ENCODE results near the gene MRAS. TPM values are rescaled to one million over a fixed set of nuclear protein-coding genes. Genes with fewer than 3 reads are reported as not detected.

Gene MRAS
- total and polyA plus RNA-seq, 2 of the 13 experiments (the other 11 are each of a cell fraction or from before 2014, with no cell fraction given): 8.8 to 36.2 TPM

DNA sequence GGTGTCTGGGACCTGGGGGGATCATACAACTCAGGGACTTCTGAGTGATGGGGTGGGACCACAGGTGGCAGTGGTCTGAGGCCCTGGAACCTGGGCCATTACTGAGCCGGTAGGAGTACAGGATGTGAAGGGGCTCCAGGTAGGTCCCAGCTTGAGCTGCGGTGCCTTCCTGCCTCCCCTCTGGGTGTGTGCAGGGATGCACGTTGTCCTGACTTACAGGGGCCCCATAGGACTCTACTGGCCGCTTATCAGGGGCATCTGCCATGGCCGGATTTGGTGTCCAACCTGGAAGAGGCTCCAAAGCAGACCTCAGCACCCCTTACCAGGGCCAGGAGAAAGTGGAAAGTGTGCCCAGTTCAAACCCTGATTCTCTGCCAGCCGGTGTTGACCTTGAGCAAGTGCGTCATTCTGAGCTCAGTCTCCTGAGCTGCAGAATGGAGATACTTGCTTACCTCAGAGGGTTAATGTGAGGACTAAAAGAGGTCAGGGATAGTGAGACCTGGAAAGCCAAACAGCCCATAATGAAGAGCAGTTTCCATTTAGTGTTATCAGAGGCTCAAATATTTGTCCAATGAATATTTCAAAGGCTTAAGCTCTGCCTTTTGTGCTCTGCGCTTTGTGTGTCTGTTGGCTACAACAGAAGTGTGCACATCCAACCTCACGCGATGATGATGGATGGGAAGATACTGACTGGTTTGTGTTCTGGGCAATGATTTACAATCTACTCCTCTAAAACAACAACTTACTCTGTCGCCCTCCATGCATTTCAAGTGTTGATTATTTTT, 50.6 kb downstream of the MRAS start (continued):
- TF ChIP-seq, protein P1, sequence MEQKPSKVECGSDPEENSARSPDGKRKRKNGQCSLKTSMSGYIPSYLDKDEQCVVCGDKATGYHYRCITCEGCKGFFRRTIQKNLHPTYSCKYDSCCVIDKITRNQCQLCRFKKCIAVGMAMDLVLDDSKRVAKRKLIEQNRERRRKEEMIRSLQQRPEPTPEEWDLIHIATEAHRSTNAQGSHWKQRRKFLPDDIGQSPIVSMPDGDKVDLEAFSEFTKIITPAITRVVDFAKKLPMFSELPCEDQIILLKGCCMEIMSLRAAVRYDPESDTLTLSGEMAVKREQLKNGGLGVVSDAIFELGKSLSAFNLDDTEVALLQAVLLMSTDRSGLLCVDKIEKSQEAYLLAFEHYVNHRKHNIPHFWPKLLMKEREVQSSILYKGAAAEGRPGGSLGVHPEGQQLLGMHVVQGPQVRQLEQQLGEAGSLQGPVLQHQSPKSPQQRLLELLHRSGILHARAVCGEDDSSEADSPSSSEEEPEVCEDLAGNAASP (CRISPR knock-in tag; IDR thresholded peaks at IDR 0.05; ENCODE audit: borderline replicate concordance): peak; percentile 85; the same call in 1 of the 2 replicates
- TF ChIP-seq FOXC1 (CRISPR knock-in tag; IDR thresholded peaks at IDR 0.05; ENCODE audit: borderline replicate concordance): no peak; the same call in 1 of the 2 replicates
- TF ChIP-seq, protein P2, sequence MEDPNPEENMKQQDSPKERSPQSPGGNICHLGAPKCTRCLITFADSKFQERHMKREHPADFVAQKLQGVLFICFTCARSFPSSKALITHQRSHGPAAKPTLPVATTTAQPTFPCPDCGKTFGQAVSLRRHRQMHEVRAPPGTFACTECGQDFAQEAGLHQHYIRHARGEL (CRISPR knock-in tag; IDR thresholded peaks at IDR 0.05): no peak
- TF ChIP-seq SAP130 (CRISPR knock-in tag; IDR thresholded peaks at IDR 0.05; ENCODE audit: low read depth): no peak
- TF ChIP-seq ZNF567 (CRISPR knock-in tag; IDR thresholded peaks at IDR 0.05; ENCODE audit: borderline replicate concordance): no peak
- TF ChIP-seq MLLT10 (CRISPR knock-in tag; IDR thresholded peaks at IDR 0.05): no peak
- TF ChIP-seq ZBTB21 (CRISPR knock-in tag; IDR thresholded peaks at IDR 0.05): peak; percentile 63; the same call in 1 of the 2 replicates
- TF ChIP-seq, protein P3, sequence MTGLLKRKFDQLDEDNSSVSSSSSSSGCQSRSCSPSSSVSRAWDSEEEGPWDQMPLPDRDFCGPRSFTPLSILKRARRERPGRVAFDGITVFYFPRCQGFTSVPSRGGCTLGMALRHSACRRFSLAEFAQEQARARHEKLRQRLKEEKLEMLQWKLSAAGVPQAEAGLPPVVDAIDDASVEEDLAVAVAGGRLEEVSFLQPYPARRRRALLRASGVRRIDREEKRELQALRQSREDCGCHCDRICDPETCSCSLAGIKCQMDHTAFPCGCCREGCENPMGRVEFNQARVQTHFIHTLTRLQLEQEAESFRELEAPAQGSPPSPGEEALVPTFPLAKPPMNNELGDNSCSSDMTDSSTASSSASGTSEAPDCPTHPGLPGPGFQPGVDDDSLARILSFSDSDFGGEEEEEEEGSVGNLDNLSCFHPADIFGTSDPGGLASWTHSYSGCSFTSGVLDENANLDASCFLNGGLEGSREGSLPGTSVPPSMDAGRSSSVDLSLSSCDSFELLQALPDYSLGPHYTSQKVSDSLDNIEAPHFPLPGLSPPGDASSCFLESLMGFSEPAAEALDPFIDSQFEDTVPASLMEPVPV (CRISPR knock-in tag; IDR thresholded peaks at IDR 0.05): no peak
- no peak for TF ChIP-seq SKI (IDR thresholded peaks at IDR 0.05; ENCODE audit: partially characterized antibody)
- no peak for TF ChIP-seq ZNF256 (CRISPR knock-in tag; conservative IDR thresholded peaks at IDR 0.05)
- TF ChIP-seq SPEN (CRISPR knock-in tag; IDR thresholded peaks at IDR 0.05; ENCODE audit: low read depth): no peak
- no peak for TF ChIP-seq ZBTB7B (CRISPR knock-in tag; IDR thresholded peaks at IDR 0.05)
- TF ChIP-seq MAZ (IDR thresholded peaks at IDR 0.05; ENCODE audit: borderline replicate concordance, low read depth, low read length): no peak
- TF ChIP-seq MAZ (CRISPR knock-in tag; IDR thresholded peaks at IDR 0.05; ENCODE audit: low read depth): no peak
- TF ChIP-seq BRD4 (CRISPR knock-in tag; IDR thresholded peaks at IDR 0.05): no peak
- no peak for TF ChIP-seq ZFAT (CRISPR knock-in tag; conservative IDR thresholded peaks at IDR 0.05)
- TF ChIP-seq, protein P4, sequence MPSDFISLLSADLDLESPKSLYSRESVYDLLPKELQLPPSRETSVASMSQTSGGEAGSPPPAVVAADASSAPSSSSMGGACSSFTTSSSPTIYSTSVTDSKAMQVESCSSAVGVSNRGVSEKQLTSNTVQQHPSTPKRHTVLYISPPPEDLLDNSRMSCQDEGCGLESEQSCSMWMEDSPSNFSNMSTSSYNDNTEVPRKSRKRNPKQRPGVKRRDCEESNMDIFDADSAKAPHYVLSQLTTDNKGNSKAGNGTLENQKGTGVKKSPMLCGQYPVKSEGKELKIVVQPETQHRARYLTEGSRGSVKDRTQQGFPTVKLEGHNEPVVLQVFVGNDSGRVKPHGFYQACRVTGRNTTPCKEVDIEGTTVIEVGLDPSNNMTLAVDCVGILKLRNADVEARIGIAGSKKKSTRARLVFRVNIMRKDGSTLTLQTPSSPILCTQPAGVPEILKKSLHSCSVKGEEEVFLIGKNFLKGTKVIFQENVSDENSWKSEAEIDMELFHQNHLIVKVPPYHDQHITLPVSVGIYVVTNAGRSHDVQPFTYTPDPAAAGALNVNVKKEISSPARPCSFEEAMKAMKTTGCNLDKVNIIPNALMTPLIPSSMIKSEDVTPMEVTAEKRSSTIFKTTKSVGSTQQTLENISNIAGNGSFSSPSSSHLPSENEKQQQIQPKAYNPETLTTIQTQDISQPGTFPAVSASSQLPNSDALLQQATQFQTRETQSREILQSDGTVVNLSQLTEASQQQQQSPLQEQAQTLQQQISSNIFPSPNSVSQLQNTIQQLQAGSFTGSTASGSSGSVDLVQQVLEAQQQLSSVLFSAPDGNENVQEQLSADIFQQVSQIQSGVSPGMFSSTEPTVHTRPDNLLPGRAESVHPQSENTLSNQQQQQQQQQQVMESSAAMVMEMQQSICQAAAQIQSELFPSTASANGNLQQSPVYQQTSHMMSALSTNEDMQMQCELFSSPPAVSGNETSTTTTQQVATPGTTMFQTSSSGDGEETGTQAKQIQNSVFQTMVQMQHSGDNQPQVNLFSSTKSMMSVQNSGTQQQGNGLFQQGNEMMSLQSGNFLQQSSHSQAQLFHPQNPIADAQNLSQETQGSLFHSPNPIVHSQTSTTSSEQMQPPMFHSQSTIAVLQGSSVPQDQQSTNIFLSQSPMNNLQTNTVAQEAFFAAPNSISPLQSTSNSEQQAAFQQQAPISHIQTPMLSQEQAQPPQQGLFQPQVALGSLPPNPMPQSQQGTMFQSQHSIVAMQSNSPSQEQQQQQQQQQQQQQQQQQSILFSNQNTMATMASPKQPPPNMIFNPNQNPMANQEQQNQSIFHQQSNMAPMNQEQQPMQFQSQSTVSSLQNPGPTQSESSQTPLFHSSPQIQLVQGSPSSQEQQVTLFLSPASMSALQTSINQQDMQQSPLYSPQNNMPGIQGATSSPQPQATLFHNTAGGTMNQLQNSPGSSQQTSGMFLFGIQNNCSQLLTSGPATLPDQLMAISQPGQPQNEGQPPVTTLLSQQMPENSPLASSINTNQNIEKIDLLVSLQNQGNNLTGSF (CRISPR knock-in tag; IDR thresholded peaks at IDR 0.05): no peak
- no peak for TF ChIP-seq MED8 (CRISPR knock-in tag; IDR thresholded peaks at IDR 0.05; ENCODE audit: insufficient replicate concordance)
